ACC112 (cell line): ENCODE data around the gene VPS26A.

Source experiments
- H2AFZ ChIP-seq: fragments of 200-600 bp; sonication (generic); one replicate; pipeline ENCODE4 v1.6.0; 2017; ENCODE audit warnings: antibody characterized with exemption, low read length; ENCODE audit not compliant: unreplicated experiment
- H3K27ac ChIP-seq: fragments of 200-600 bp; sonication (generic); 2 replicates; pipeline ENCODE4 v1.5.1; 2014; ENCODE audit warnings: low read depth, mild to moderate bottlenecking, antibody characterized with exemption, low read length, moderate library complexity
- H3K27me3 ChIP-seq: fragments of 200-600 bp; sonication (generic); 2 replicates; pipeline ENCODE4 v1.6.1; 2014; ENCODE audit warnings: mild to moderate bottlenecking, antibody characterized with exemption, low read length, moderate library complexity, mixed read lengths; ENCODE audit not compliant: insufficient read depth
- H3K36me3 ChIP-seq: fragments of 200-600 bp; sonication (generic); 2 replicates; pipeline ENCODE4 v1.6.1; 2016; ENCODE audit warnings: mild to moderate bottlenecking, antibody characterized with exemption, low read length, moderate library complexity, mixed read lengths; ENCODE audit not compliant: insufficient read depth
- H3K4me1 ChIP-seq: fragments of 200-600 bp; sonication (generic); one replicate; pipeline ENCODE4 v1.6.1; 2016; ENCODE audit warnings: low read length, mixed read lengths; ENCODE audit not compliant: insufficient read depth, unreplicated experiment, control insufficient read depth
- H3K4me3 ChIP-seq: fragments of 200-600 bp; sonication (generic); 2 replicates; pipeline ENCODE4 v1.5.1; 2014; ENCODE audit warnings: mild to moderate bottlenecking, low read depth, low read length
- H3K79me2 ChIP-seq: fragments of 200-600 bp; sonication (generic); one replicate; pipeline ENCODE4 v1.6.0; 2016; ENCODE audit warnings: low read length; ENCODE audit not compliant: control insufficient read depth, unreplicated experiment, insufficient read depth

The VPS26A gene

DNA sequence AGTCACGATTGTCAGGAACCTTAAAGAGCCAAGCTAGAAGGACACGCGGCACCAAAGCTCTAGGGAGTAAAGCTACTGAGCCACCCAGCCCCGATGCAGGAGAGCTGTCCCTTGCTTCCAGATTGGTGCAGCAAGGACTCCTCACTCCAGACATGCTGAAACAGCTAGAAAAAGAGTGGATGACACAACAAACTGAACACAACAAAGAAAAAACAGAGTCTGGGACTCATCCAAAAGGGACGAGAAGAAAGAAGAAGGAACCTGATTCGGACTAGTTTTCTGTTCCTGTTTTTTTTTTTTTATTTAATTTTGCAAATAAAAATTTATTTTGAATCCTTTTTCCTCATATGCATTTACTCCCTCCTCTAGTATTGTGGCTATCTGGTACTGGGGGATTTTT is 84.8 kb downstream of the VPS26A start:
- H3K27ac ChIP-seq = no peak overlapping the region
- no peaks in the 10 kb centered on the region for H3K79me2 ChIP-seq
- no peaks in the 10 kb centered on the region for H3K27me3 ChIP-seq
- H2AFZ ChIP-seq = no peak overlapping the region
- no peaks in the 10 kb centered on the region for H3K4me1 ChIP-seq
- H3K4me3 ChIP-seq = no peak overlapping the region
- peaks cover 17% of the 10 kb centered on the region; the same call in 1 of the 2 replicates for H3K36me3 ChIP-seq

DNA sequence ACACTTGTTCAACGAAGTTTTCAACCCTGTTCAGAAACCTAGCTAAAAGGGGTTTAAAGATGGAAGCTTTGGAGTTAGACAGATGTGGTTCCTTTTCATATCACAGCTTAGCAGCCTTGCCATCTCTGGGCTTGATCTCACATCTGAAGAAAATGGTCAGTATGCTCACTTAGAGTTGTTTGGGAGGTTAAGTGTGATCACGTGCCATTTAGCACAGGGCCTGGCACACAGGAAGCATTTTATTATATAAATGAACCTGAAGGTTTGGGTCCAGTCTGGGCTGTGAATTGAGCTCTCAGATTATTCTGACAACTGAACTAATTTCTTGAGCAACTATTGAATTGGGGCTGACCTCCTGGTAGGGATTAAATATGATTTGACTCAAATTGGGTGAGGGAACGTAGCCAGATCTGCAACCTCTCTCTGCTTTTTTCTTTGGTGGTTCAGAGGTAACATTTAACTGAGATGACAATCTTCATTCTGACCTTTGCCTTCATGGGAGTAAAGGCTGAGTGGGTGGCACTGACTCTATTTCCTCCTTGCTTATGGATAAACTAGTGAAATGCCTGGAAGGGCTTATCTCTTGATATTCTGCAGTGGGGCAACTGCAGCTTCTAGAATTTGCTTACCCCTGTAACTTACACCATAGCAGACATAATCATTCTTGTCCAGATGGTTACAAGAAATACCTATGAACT is 86.0 kb downstream of the VPS26A start:
- Histone ChIP-seq H3K36me3 (peaks cover 17% of the 10 kb centered on the region; the same call in 1 of the 2 replicates), H3K4me3 (no peak overlapping the region), H3K79me2 (no peaks in the 10 kb centered on the region), H2AFZ (no peak overlapping the region), H3K27ac (no peak overlapping the region), H3K4me1 (no peaks in the 10 kb centered on the region), H3K27me3 (no peaks in the 10 kb centered on the region)

DNA sequence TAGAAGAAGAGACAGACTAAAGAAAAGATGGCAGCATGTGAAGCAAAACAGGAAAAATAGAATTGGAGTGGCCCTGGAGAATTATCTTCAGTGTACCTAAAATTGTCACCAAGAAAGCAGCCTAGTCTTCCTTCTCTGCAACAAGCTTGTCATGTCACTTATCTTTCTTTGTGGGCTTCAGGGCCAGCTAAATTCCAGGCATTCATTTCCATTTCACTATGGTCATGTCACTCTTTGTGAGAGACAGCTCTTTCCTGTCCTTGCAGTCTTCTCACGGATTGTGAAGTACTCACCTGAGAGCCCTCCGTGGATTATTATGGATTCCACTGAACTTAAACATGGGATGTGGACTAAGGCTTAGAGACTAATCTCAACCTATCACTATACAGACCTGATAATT is 87.1 kb downstream of the VPS26A start:
- Histone ChIP-seq H3K27me3 (no peaks in the 10 kb centered on the region), H3K4me1 (peaks cover 5% of the 10 kb centered on the region), H3K36me3 (peaks cover 14% of the 10 kb centered on the region; the same call in 1 of the 2 replicates), H3K4me3 (no peak overlapping the region), H2AFZ (no peak overlapping the region), H3K79me2 (no peaks in the 10 kb centered on the region), H3K27ac (no peak overlapping the region)

DNA sequence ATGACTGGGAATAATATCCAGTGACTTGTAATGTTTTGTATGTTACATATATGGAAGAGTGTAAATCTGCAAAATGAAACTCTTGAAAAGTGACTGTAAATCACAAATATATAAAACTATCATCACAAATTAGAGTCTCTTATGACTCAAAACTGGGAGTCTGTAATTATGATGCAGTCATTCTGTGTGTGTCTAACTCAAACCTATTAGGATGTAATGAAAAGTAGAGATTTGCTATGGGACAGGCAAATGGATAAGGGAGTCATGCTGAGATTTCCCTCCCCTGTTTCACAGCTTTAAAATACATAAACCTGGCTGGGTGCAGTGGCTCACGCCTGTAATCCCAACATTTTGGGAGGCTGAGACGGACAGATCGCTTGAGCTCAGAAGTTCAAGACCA is 87.5 kb downstream of the VPS26A start:
- H3K27me3 ChIP-seq = no peaks in the 10 kb centered on the region
- no peak overlapping the region for H3K27ac ChIP-seq
- H3K4me1 ChIP-seq = peaks cover 5% of the 10 kb centered on the region
- no peak overlapping the region for H3K4me3 ChIP-seq
- H2AFZ ChIP-seq = no peak overlapping the region
- no peaks in the 10 kb centered on the region for H3K79me2 ChIP-seq
- peaks cover 11% of the 10 kb centered on the region; the same call in 1 of the 2 replicates for H3K36me3 ChIP-seq

DNA sequence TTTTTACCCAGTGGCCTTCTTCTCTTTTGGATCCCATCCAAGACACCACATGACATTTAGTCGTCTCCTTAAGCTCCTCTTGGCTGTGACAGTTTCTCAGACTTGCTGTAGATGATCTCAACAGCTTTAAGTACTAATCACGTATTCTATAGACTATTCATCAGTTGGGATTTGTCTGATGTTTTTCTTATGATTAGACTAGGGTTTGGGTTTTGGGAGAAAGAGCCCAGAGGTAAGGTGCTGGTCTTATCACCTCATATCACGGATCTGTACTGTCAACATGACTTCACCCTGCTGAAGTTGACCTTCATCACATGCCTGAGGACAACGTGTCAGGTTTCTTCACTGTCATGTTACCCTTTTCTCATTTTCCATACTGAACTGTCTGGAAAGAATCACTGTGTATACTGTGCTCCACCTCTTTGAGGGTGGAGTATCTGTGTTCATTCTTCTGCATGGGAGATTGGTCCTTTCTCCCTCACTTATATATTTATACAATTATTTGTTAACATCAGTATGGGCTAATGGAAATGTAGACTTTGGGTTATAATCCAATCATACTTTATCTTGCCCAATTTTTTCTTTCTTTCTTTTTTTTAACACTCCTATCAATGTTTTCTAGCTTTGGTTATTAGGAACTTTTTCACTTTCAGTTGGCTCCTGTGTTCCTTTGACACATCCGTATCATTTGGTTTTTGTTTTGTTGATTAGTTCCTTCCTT is 89.8 kb downstream of the VPS26A start:
- Histone ChIP-seq H3K79me2 (no peaks in the 10 kb centered on the region), H3K4me3 (no peak overlapping the region), H2AFZ (no peak overlapping the region), H3K36me3 (0 out of 2 replicates have a peak, but pooled peaks cover under 1% of the 10 kb centered on the region), H3K27ac (no peak overlapping the region), H3K4me1 (peaks cover 22% of the 10 kb centered on the region), H3K27me3 (no peaks in the 10 kb centered on the region)

- no peak overlapping the region for H3K27ac ChIP-seq
- no peaks in the 10 kb centered on the region for H3K27me3 ChIP-seq
- no peak overlapping the region for H2AFZ ChIP-seq
- peaks cover 26% of the 10 kb centered on the region for H3K4me1 ChIP-seq
- H3K79me2 ChIP-seq = no peaks in the 10 kb centered on the region
- H3K36me3 ChIP-seq = no peaks in the 10 kb centered on the region
- H3K4me3 ChIP-seq = no peak overlapping the region
Measured at GRCh38 chr10:69214666-69215131, 90.7 kb downstream of the VPS26A start.

- Histone ChIP-seq H3K27me3 (no peaks in the 10 kb centered on the region), H3K79me2 (no peaks in the 10 kb centered on the region), H3K36me3 (no peaks in the 10 kb centered on the region), H2AFZ (no peak overlapping the region), H3K4me3 (no peak overlapping the region), H3K27ac (no peak overlapping the region), H3K4me1 (peaks cover 26% of the 10 kb centered on the region)
Measured at GRCh38 chr10:69215405-69216171, 91.6 kb downstream of the VPS26A start.

- H3K36me3 ChIP-seq = no peaks in the 10 kb centered on the region
- no peaks in the 10 kb centered on the region for H3K79me2 ChIP-seq
- H3K4me1 ChIP-seq = peaks cover 26% of the 10 kb centered on the region
- H3K27me3 ChIP-seq = no peaks in the 10 kb centered on the region
- no peak overlapping the region for H2AFZ ChIP-seq
- no peak overlapping the region for H3K4me3 ChIP-seq
- H3K27ac ChIP-seq = peak overlapping the region; percentile 32
Measured at GRCh38 chr10:69216577-69217118, 92.7 kb downstream of the VPS26A start.

DNA sequence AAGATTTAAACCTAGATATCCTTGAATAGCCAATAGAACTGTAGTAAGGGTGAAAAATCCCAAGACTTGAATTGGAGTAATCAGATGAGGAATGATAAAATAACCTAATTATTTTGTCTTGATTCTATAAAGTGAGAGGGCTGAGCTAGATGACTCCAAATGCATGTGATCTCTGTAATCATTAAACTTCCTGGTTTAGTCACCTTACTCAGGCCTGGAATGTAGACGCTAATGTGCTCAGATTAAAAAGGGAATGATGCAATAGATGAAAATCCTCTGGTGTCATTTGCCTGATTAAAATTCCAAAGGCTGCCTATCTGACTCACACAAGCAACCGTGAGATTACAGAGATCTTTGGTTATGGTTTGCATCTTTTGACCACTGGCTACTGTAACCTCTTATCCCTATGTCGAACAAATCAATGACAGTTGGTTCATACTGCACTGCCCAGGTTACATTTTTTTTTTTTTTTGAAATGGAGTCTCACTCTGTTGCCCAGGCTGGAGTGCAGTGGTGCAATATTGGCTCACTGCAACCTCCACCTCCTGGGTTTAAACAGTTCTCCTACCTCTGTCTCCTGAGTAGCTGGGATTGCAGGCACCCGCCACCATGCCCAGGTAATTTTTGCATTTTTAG is 93.3 kb downstream of the VPS26A start:
- Histone ChIP-seq H3K27me3 (no peaks in the 10 kb centered on the region), H3K4me1 (peaks cover 26% of the 10 kb centered on the region), H3K4me3 (no peak overlapping the region), H3K36me3 (no peaks in the 10 kb centered on the region), H3K79me2 (no peaks in the 10 kb centered on the region), H2AFZ (no peak overlapping the region), H3K27ac (peak overlapping the region; percentile 32)

- no peak overlapping the region for H3K4me3 ChIP-seq
- no peak overlapping the region for H3K27ac ChIP-seq
- no peaks in the 10 kb centered on the region for H3K79me2 ChIP-seq
- H3K36me3 ChIP-seq = no peaks in the 10 kb centered on the region
- no peak overlapping the region for H2AFZ ChIP-seq
- no peaks in the 10 kb centered on the region for H3K27me3 ChIP-seq
- H3K4me1 ChIP-seq = peaks cover 35% of the 10 kb centered on the region
Measured at GRCh38 chr10:69218831-69219230, 94.9 kb downstream of the VPS26A start.
